H1 (cell line): ENCODE measurements around the gene ACTR1A. TPM values are rescaled to one million over a fixed set of nuclear protein-coding genes. Genes with fewer than 3 reads are reported as not detected.

Experiments used
- CEBPB ChIP-seq: IDR thresholded peaks from 2 replicates; pipeline ENCODE4 v1.6.1; 2012; ENCODE audit warnings: low read depth, low read length
- CHD1 ChIP-seq: IDR thresholded peaks from 2 replicates; pipeline ENCODE4 v1.6.1; 2012; ENCODE audit warnings: low read depth, low read length, improper control_type of control experiment
- EP300 ChIP-seq, 2 experiments: IDR thresholded peaks; 1 replicate in 1 of 2; 2 replicates in 1 of 2; pipeline ENCODE4 v1.6.1; 2011 to 2012; ENCODE audit warnings: low read depth in 2 of 2, low read length in 2 of 2, mild to moderate bottlenecking in 2 of 2, borderline replicate concordance in 1 of 2, inconsistent platforms in 1 of 2, moderate library complexity in 1 of 2
- GABPA ChIP-seq: IDR thresholded peaks from 2 replicates; pipeline ENCODE4 v1.6.1; 2011; ENCODE audit warnings: mild to moderate bottlenecking, low read length, moderate library complexity, borderline replicate concordance; ENCODE audit not compliant: insufficient read depth
- HDAC6 ChIP-seq: IDR thresholded peaks from one replicate; pipeline ENCODE4 v1.7.1; 2012; ENCODE audit warnings: low read depth, mild to moderate bottlenecking, inconsistent platforms, low read length, moderate library complexity
- NANOG ChIP-seq: IDR thresholded peaks from 2 replicates; pipeline ENCODE4 v1.6.1; 2011; ENCODE audit warnings: low read length, low read depth, mild to moderate bottlenecking, inconsistent platforms; ENCODE audit not compliant: insufficient read depth, poor library complexity, severe bottlenecking
- NRF1 ChIP-seq: IDR thresholded peaks from 2 replicates; pipeline ENCODE4 v1.6.1; 2011; ENCODE audit warnings: mild to moderate bottlenecking, low read depth, low read length, improper control_type of control experiment
- SP1 ChIP-seq: IDR thresholded peaks from 2 replicates; pipeline ENCODE4 v1.6.1; 2011; ENCODE audit warnings: low read depth, low read length
- TAF1 ChIP-seq: IDR thresholded peaks from 2 replicates; pipeline ENCODE4 v1.6.1; 2011; ENCODE audit warnings: mild to moderate bottlenecking, low read depth, low read length
- TBP ChIP-seq: IDR thresholded peaks from 2 replicates; pipeline ENCODE4 v1.6.1; 2011; ENCODE audit warnings: low read depth, low read length, improper control_type of control experiment
- polyA plus RNA-seq, 7 experiments: library from polyadenylated mRNA; depleted of rRNA in 3 of 7; stranded (reverse) in 5 of 7; unstranded in 2 of 7; fragments of >200 nt in 5 of 7; fragments of 200-250 nt in 2 of 7; gene quantifications; 1 replicate in 5 of 7; 2 replicates in 1 of 7; 4 replicates in 1 of 7; pipeline versions ENCODE4 v1.2.1 to v1.2.3, GENCODE V29; 2011 to 2013; ENCODE audit warnings: missing spikeins in 2 of 7, mixed read lengths in 2 of 7
- total RNA-seq: library from RNA; stranded (reverse); fragmentation: NEBNext Ultra II Directional; extraction: Animal tissue kit (Norgen Biotek cat#: 25700); gene quantifications from 2 replicates; pipeline ENCODE4 v1.2.1, GENCODE V29; 2021

ACTR1A gene
- total and polyA plus RNA-seq, 2 of the 8 experiments (the other 6 are each of a cell fraction or from before 2014, with no cell fraction given) = 78.6 to 86.3 TPM

DNA sequence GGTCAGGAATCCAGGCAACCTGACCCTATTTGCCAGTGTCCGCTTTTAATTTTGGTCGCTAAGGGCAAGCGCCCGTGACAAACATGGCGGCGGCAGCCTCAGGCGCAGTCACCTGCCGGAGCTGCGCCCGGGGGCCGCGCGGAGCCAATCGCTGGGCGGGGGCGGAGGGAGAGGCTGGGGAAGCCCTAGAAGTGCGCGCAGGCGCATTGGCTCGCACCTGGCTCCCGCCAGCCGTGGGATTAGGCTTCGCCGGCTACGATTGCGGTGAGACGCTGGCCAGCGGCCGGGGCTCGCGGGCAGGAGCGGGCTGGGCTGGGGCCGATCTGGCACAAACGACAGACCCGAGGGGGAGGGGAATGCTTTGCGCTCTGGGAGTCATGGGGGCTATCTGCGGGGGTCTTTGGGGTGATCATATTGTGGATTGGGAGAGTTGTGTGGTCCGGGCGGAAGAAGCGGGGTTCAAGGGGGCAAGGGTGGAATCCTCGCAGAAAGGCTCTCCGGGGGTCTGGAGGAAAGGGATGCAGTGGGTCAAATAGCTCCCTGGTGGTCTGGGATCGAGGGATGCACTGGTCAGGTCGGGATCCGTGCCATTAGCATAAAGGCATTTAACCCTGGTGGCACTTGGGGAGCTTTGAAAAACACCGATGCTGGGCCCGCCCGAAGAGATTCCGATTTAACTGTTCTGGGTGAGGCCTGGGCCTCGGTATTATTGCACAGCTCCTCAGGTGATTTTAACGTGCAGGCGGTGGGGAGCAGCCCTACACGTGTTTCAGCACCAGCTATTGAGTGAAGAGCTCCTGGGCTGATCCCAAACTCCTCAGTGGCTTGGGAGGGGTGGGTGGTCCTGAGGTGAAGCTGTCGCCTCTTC is 41.1 kb downstream of the ACTR1A start (continued):
- TF ChIP-seq GABPA = no peak
- peak; percentile 69 for TF ChIP-seq NRF1
- TF ChIP-seq TAF1 = peak; percentile 87
- TF ChIP-seq EP300 (IDR thresholded peaks at IDR 0.05; ENCODE audit: borderline replicate concordance in 1 of 2, low read depth in 2 of 2, low read length in 2 of 2) = peak in 1 of 2 experiments; percentile 16; a peak in 1 of 3 replicates
- TF ChIP-seq NANOG = no peak
- no peak for TF ChIP-seq CEBPB
- TF ChIP-seq CHD1 = no peak
- peak; percentile 61; the same call in 1 of the 2 replicates for TF ChIP-seq TBP
- no peak for TF ChIP-seq HDAC6
- TF ChIP-seq SP1 = 0 out of 2 replicates have a peak, but pooled peaks have one; percentile 46
